ENCODE results near the gene PDE6D.

DNA sequence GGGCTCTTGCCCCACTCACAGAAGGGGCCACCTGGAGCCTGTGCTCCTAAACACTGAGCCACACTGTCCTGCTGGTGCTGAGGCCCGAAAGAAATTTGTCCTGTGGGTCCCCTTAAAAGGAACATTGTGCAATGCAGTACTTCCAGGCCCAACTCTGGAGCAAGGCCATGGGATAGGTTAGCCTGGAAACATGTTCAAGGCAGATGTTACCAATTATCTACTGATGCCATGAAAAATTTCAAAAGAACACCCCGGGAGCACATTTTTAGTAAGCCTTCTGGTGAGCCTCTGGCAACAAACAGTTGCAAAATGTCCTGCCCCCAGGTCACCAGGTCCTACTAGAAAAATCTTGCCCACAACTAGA lies 85.1 kb downstream of the PDE6D start:
- TF ChIP-seq, protein P1, sequence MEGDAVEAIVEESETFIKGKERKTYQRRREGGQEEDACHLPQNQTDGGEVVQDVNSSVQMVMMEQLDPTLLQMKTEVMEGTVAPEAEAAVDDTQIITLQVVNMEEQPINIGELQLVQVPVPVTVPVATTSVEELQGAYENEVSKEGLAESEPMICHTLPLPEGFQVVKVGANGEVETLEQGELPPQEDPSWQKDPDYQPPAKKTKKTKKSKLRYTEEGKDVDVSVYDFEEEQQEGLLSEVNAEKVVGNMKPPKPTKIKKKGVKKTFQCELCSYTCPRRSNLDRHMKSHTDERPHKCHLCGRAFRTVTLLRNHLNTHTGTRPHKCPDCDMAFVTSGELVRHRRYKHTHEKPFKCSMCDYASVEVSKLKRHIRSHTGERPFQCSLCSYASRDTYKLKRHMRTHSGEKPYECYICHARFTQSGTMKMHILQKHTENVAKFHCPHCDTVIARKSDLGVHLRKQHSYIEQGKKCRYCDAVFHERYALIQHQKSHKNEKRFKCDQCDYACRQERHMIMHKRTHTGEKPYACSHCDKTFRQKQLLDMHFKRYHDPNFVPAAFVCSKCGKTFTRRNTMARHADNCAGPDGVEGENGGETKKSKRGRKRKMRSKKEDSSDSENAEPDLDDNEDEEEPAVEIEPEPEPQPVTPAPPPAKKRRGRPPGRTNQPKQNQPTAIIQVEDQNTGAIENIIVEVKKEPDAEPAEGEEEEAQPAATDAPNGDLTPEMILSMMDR (IDR thresholded peaks at IDR 0.05; ENCODE audit: borderline replicate concordance, extremely low read depth, low read length, poor library complexity, severe bottlenecking): no peak
- no peak for TF ChIP-seq EZH2 (IDR thresholded peaks at IDR 0.05; ENCODE audit: borderline replicate concordance, low read depth, low read length, severe bottlenecking)
